IMR-90 (cell line): ENCODE data around the gene CPEB1.

Experiments used
- BHLHE40 ChIP-seq: fragments of 150-350 bp; IDR thresholded peaks from 2 replicates; pipeline ENCODE4 v1.6.1; 2016; ENCODE audit warnings: mild to moderate bottlenecking, low read depth, low read length
- CEBPB ChIP-seq: IDR thresholded peaks from 2 replicates; pipeline ENCODE4 v1.6.1; 2012; ENCODE audit warnings: low read depth, low read length, improper control_type of control experiment
- CHD1 ChIP-seq: IDR thresholded peaks from 2 replicates; pipeline ENCODE4 v1.6.1; 2012; ENCODE audit warnings: low read depth, low read length, improper control_type of control experiment
- CTCF ChIP-seq: conservative IDR thresholded peaks from 2 replicates; pipeline ENCODE4 v1.5.1; 2012; ENCODE audit warnings: mild to moderate bottlenecking, low read depth, low read length, improper control_type of control experiment
- ELK1 ChIP-seq: fragments of 150-350 bp; IDR thresholded peaks from 2 replicates; pipeline ENCODE4 v1.6.1; 2016; ENCODE audit warnings: low read depth, mild to moderate bottlenecking, low read length, moderate library complexity, borderline replicate concordance
- MAZ ChIP-seq: IDR thresholded peaks from 2 replicates; pipeline ENCODE4 v1.6.1; 2012; ENCODE audit warnings: low read depth, mild to moderate bottlenecking, low read length, improper control_type of control experiment, moderate library complexity, borderline replicate concordance
- NFE2L2 ChIP-seq: fragments of 150-350 bp; IDR thresholded peaks from 2 replicates; pipeline ENCODE4 v1.6.1; 2016; ENCODE audit warnings: low read depth, mild to moderate bottlenecking, low read length
- POLR2A ChIP-seq: IDR thresholded peaks from 2 replicates; pipeline ENCODE4 v1.6.1; 2012; ENCODE audit warnings: mild to moderate bottlenecking, low read depth, low read length
- RAD21 ChIP-seq: IDR thresholded peaks from 2 replicates; pipeline ENCODE4 v1.6.1; 2012; ENCODE audit warnings: low read length, improper control_type of control experiment
- RCOR1 ChIP-seq: IDR thresholded peaks from 2 replicates; pipeline ENCODE4 v1.6.1; 2012; ENCODE audit warnings: mild to moderate bottlenecking, low read length, improper control_type of control experiment; ENCODE audit not compliant: insufficient replicate concordance

GRCh38 chr15:82660378-82660777 lies 13.2 kb upstream of the CPEB1 start:
- TF ChIP-seq CTCF (no peak), POLR2A (no peak), CEBPB (no peak), RAD21 (no peak), MAZ (no peak), ELK1 (no peak), NFE2L2 (no peak), RCOR1 (no peak), BHLHE40 (no peak), CHD1 (no peak)
